IPS-11a (cell line): ENCODE data around the gene PDLIM5.
"Not testable (repeated sequence)": the region's sequence is repeated elsewhere in the genome, so short reads cannot be mapped to it uniquely, and the experiment has no call there.

ENCODE experiments used
- H3K4me3 ChIP-seq: one replicate; pipeline ENCODE4 v1.5.1; 2013; ENCODE audit warnings: low read depth, low read length, control low read depth

Gene PDLIM5

GRCh38 chr4:94488670-94489069 lies 36.9 kb downstream of the PDLIM5 start:
- H3K4me3 ChIP-seq: no peak overlapping the region

GRCh38 chr4:94489098-94489497 lies 37.4 kb downstream of the PDLIM5 start:
- no peak overlapping the region for H3K4me3 ChIP-seq

DNA sequence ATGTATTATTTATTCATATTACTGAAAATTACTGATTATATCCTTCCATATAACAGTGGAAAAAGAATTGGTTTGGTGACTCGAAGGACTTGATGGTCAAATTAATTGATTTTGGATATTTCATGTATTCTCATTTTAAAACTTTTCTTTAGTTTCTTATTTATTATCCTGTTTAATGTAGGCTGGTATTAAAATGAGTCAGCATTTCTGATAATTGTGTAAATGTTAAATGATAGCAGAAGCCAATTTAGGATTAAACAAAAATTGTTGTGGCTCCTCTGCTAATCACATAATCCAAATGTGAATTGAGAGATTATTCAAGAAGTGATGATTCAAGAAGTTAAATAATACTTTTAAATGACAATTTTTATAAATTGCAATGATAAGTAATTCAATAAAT lies 38.7 kb downstream of the PDLIM5 start:
- no peak overlapping the region for H3K4me3 ChIP-seq

DNA sequence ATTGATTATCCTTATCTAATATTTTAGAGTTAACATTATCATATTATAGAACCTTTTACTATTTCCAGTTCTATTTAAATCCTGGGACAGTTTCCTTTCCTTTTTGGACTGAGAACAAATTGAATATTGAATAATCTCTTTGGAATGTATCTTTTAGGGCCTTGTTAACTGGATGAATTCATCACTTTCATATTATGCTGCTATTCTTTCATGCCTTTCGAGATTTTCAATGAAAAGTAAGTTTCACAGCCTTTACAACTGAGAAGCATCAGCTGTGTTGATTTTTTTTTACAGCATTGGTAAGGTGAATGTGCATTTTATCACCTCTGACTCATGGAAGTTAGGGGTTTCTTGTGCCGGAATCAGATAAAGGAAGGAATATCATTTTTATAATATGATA lies 39.6 kb downstream of the PDLIM5 start:
- H3K4me3 ChIP-seq: no peak overlapping the region

DNA sequence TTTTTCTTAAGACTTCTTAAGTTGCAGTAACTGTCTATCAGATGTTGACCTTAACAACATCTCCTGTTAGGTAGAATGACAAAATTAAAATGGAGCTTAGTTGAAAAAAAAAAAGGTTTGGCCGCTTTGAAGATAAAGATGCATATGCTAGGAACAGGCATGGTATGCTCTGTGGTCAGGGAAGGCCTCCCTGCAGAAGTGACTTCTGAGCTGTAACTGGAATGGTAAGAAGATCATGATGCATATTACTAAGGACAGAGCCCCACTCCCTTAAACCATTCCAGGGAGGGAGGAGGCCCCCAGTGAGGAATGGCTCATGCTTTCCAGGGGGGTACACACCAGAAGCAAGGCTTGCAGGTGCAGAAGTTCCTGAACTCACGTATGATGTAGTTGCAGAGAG lies 43.7 kb downstream of the PDLIM5 start:
- no peak overlapping the region for H3K4me3 ChIP-seq

GRCh38 chr4:94497690-94498089 lies 45.9 kb downstream of the PDLIM5 start:
- H3K4me3 ChIP-seq: no peak overlapping the region

DNA sequence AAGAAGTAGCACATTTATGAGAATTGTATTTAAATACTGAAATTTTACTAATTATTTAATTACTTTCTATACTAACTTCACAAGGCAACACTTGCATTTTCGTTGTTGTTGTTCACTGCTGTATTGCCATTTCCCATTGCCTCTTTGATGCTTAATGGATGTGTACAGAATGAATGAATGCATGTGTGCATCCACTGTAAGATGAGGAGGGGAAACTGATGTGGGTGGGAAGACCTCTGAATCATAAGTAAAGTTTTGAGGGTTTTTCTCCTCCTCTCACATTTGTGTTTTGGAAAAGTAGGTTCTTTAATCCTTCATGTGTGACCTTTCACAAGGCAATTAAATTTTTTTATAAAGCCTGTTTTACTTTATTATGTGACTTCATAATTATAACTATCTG lies 46.8 kb downstream of the PDLIM5 start:
- no peak overlapping the region for H3K4me3 ChIP-seq

GRCh38 chr4:94500685-94501084 lies 48.9 kb downstream of the PDLIM5 start:
- no peak overlapping the region for H3K4me3 ChIP-seq

DNA sequence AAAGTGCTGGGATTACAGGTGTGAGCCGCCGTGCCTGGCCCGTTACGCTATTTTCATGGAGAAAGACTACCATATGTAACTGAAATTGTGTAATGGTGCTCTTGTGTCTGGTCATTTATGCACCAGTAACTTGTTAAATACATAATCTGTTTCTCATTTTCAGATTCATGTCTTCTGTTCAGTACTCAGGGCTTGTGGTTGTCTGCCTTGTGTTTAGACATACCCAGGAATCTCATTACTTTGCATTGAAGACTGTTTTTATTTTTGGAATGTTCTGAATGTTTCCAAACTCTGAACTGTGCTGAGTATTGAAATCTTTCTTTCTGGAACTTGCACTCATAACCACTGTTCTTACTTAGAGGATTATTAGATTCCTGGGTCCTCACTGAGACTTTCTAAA lies 52.8 kb downstream of the PDLIM5 start:
- H3K4me3 ChIP-seq: no peak overlapping the region

GRCh38 chr4:94506822-94507221 lies 55.1 kb downstream of the PDLIM5 start:
- H3K4me3 ChIP-seq: no peak overlapping the region

- no peak overlapping the region for H3K4me3 ChIP-seq
Observed at GRCh38 chr4:94507281-94507680, 55.5 kb downstream of the PDLIM5 start.

DNA sequence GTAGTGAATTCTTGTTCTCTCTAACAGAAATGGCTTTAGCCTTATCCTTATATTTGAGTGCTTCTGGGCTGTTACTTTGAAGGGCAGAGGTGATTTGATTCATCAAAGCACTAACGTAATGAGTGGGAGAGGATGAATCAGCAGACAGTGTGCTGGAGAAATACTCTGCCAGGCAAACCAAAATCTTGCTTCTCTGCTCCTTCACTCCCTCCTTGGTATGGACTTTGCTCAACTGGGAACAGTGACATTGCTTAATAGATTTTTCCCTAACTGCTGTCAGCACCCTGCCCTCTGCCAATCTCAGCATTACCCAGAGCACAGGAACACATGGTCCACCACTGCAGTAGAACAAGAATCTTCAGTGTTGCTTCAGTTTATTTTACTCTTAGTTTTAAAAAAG lies 56.0 kb downstream of the PDLIM5 start:
- no peak overlapping the region for H3K4me3 ChIP-seq

DNA sequence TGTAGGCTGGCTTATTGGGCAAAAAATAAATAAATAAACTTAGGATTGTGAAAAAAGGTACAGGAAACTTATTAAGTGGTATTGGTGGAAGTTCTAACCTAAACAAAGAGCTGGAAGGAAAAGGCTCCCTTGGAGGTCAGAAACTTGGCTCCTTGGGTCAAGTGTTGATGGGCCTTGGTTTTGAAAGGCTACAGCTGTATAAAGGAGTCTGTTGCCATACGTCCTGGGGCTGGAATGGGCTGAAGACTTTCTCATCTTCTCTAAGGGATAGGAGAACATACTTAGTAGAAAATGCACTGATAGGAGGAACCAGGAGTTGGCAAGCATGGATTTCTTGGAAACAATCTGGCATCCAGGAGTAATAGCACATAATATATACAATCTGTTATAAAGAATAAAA lies 56.6 kb downstream of the PDLIM5 start:
- no peak overlapping the region for H3K4me3 ChIP-seq

DNA sequence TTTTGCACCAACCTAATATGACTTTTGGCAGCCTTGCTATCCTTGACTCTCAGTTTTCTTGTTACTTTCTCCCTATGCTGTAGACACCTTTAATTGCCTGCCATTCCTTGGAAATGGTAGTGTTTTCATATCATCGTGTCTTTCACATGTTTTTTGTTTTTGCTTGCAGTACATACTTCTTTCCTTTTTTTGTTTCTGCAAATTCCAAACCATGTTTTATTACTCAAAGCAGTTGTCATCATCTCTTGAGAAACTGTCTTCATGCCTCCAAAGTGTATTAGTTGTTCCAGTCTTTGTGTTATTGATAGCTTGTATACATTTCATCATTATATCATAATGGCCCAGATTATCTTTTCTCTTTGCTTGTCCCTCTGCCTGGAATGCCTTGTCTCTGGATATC lies 57.1 kb downstream of the PDLIM5 start:
- H3K4me3 ChIP-seq: no peak overlapping the region

GRCh38 chr4:94511591-94511990 lies 59.8 kb downstream of the PDLIM5 start:
- H3K4me3 ChIP-seq: no peak overlapping the region

- H3K4me3 ChIP-seq: not testable (repeated sequence)
Observed at GRCh38 chr4:94513532-94513931, 61.8 kb downstream of the PDLIM5 start.

DNA sequence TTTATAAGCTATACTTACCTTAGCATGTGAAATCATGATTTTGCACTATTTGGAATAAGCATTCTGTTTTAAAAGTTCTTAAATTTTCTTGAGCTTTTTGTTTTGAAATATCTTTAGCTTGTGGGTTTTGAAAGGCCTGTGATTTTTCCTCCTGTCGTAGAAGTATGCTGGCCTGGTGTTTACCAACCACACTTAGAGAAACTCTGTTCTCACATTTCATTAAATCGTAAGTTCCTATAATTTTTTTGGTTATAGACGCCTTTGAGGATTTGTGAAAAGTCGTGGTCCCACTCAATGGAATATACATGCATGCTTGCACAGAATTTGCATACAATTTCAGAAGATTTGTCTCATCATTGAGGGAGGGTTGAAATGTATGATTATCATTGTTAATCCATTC lies 63.6 kb downstream of the PDLIM5 start:
- H3K4me3 ChIP-seq: no peak overlapping the region

DNA sequence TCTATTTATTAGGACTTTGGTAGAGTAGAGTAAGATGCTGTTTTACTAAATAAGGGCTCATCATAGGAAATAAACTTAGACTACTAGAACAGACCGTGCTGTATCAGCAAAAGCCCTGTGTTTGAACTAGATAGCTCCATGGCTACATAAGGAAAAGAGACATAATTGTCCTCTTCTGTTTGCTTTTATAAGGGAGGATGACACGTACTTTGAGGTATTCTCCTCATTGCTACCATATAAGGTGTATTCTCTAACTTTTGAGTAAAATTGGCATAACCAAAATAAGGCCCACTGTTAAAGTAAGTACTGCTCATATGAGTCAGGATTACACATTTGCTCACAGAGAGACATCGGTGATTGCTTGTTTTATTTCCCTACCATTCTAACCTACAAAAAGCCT lies 64.3 kb downstream of the PDLIM5 start:
- no peak overlapping the region for H3K4me3 ChIP-seq

DNA sequence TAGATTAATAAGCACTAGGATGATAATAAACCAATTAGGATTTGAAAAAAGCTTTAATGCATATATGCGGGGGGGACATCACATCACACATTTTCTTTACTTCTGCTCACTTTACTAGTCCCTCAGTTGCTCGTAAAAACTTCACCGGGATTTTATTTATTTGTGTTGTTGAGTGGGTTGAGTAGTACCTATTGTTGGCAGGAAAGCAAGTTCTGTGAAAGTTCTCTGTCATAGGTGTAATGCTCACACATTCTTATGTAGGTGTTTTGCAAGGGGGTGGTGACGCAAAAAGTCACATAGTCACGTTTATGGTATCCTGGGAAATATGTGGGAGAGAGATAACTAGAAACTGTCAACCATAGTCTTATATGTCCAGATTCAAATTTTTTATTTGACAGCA lies 65.3 kb downstream of the PDLIM5 start:
- no peak overlapping the region for H3K4me3 ChIP-seq

DNA sequence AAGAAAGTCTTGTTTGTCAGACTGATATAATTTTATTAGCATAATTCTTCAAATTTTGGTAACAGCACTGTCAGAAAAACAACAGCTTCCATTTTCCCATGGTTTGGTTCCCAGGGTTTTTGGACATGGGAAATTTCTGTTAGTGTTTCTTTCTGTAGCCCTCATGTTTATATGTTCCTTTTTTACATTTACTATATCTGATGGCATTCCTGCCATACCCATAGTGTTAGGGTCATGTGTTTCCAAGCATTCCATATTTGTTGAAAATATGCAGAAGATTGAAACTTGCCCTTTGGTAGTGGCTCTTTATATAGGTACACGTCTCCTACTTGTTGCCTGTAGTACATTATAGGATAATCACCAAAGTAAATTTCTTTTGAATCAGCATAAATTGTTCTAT lies 65.8 kb downstream of the PDLIM5 start:
- H3K4me3 ChIP-seq: no peak overlapping the region

DNA sequence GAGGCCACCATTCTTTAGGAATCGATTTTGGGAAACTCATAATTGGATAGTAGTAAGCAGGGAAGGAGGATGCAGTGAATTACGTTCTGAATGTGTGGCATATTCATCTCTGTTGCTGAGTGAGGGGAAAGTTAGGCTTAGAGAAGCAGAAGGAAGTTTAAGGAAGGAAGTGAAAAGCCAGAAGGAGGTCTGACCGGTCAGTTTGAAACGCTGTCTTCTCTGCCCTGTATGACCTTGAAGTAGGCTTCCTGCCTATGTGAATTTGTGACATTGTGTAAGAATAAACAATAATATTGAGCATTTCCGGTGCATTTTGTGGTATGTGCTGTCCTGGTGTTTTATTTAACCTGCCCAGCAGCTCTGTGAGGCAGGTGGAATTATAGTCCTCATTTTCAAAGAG lies 67.3 kb downstream of the PDLIM5 start:
- no peak overlapping the region for H3K4me3 ChIP-seq

GRCh38 chr4:94519925-94520789 lies 68.4 kb downstream of the PDLIM5 start:
- H3K4me3 ChIP-seq: no peak overlapping the region

- H3K4me3 ChIP-seq: no peak overlapping the region
Observed at GRCh38 chr4:94523033-94523580, 71.4 kb downstream of the PDLIM5 start.
